GM23338 (cell line): ENCODE results near the gene MLXIPL. TPM values are rescaled to one million over a fixed set of nuclear protein-coding genes. Genes with fewer than 3 reads are reported as not detected.
"Not testable (repeated sequence)": the region's sequence is repeated elsewhere in the genome, so short reads cannot be mapped to it uniquely, and the experiment has no call there.

ENCODE experiments used
- ATAC-seq: fragments of 200-7000 bp; cut with Tn5 transposase; 3 replicates; pipeline ENCODE4 v1.9.1; 2020
- DNase-seq: peaks from one replicate; pipeline ENCODE4 v3.0.0-alpha.2; 2015; ENCODE audit warnings: low spot score
- H2AFZ ChIP-seq: fragments of 200-600 bp; sonication (generic); 2 replicates; pipeline ENCODE4 v1.8.0; 2016; ENCODE audit warnings: antibody characterized with exemption, mild to moderate bottlenecking, moderate library complexity
- H3F3A ChIP-seq: fragments of 200-600 bp; sonication (generic); replicated peaks from 2 replicates; pipeline ENCODE4 v1.8.0; 2017; ENCODE audit warnings: antibody characterized with exemption, mixed run types, low read depth
- H3K27ac ChIP-seq: fragments of 200-600 bp; sonication (generic); 2 replicates; pipeline ENCODE4 v1.6.1; 2016; ENCODE audit warnings: low read depth
- H3K27me3 ChIP-seq: fragments of 200-600 bp; sonication (generic); 2 replicates; pipeline ENCODE4 v1.8.0; 2016; ENCODE audit warnings: mild to moderate bottlenecking, mixed run types, moderate library complexity; ENCODE audit not compliant: insufficient read depth
- H3K36me3 ChIP-seq: fragments of 200-600 bp; sonication (generic); 2 replicates; pipeline ENCODE4 v1.8.0; 2016; ENCODE audit warnings: mild to moderate bottlenecking; ENCODE audit not compliant: insufficient read depth
- H3K4me1 ChIP-seq: fragments of 200-600 bp; sonication (generic); 2 replicates; pipeline ENCODE4 v1.8.0; 2016; ENCODE audit warnings: mild to moderate bottlenecking, moderate library complexity; ENCODE audit not compliant: insufficient read depth
- H3K4me2 ChIP-seq: fragments of 200-600 bp; sonication (generic); 2 replicates; pipeline ENCODE4 v1.7.1; 2017; ENCODE audit warnings: mixed run types
- H3K4me3 ChIP-seq: fragments of 200-600 bp; sonication (generic); 2 replicates; pipeline ENCODE4 v1.6.1; 2016; ENCODE audit warnings: mixed run types
- H3K79me2 ChIP-seq: fragments of 200-600 bp; sonication (generic); replicated peaks from 2 replicates; pipeline ENCODE4 v1.8.0; 2017; ENCODE audit warnings: mild to moderate bottlenecking; ENCODE audit not compliant: insufficient read depth
- H3K9me2 ChIP-seq: fragments of 200-600 bp; sonication (generic); 2 replicates; pipeline ENCODE4 v1.8.0; 2017; ENCODE audit not compliant: insufficient read depth
- H4K20me1 ChIP-seq: fragments of 200-600 bp; sonication (generic); replicated peaks from 2 replicates; pipeline ENCODE4 v1.8.0; 2017; ENCODE audit warnings: mild to moderate bottlenecking; ENCODE audit not compliant: insufficient read depth
- H3K27ac Mint-ChIP-seq: 2 replicates; pipeline ENCODE4 v1.8.0; 2020; ENCODE audit warnings: inconsistent platforms, mild to moderate bottlenecking, moderate library complexity, mixed read lengths
- H3K27me3 Mint-ChIP-seq: 3 replicates; pipeline ENCODE4 v1.8.0; 2022; ENCODE audit warnings: low read depth, mild to moderate bottlenecking, moderate library complexity, mixed read lengths, inconsistent platforms; ENCODE audit not compliant: insufficient read depth, poor library complexity
- H3K36me3 Mint-ChIP-seq: 3 replicates; pipeline ENCODE4 v1.8.0; 2021; ENCODE audit warnings: low read depth, mild to moderate bottlenecking, inconsistent platforms, moderate library complexity, mixed read lengths
- H3K4me1 Mint-ChIP-seq: 3 replicates; pipeline ENCODE4 v1.8.0; 2020; ENCODE audit warnings: mild to moderate bottlenecking, inconsistent platforms, mixed read lengths
- H3K4me3 Mint-ChIP-seq: 3 replicates; pipeline ENCODE4 v1.8.0; 2021; ENCODE audit warnings: moderate library complexity, mild to moderate bottlenecking, inconsistent platforms, mixed read lengths
- H3K9me3 Mint-ChIP-seq: 3 replicates; pipeline ENCODE4 v1.8.0; 2020; ENCODE audit warnings: moderate library complexity, mild to moderate bottlenecking, inconsistent platforms, mixed read lengths
- EZH2 ChIP-seq: fragments of 200-600 bp; sonication (generic); IDR thresholded peaks from one replicate; pipeline ENCODE4 v1.8.0; 2017; ENCODE audit warnings: antibody characterized with exemption, mild to moderate bottlenecking, low read depth; ENCODE audit not compliant: unreplicated experiment
- JUNB ChIP-seq: IDR thresholded peaks from one replicate; pipeline ENCODE4 v1.6.1; 2016; ENCODE audit warnings: antibody characterized with exemption; ENCODE audit not compliant: unreplicated experiment
- NANOG ChIP-seq: IDR thresholded peaks from 2 replicates; pipeline ENCODE4 v1.6.1; 2016; ENCODE audit warnings: antibody characterized with exemption, borderline replicate concordance
- POLR2AphosphoS5 ChIP-seq: IDR thresholded peaks from 2 replicates; pipeline ENCODE4 v1.6.1; 2016; ENCODE audit warnings: antibody characterized with exemption, low read depth
- ZNF331 ChIP-seq: fragments of 250-450 bp; sonication (Bioruptor Pico); IDR thresholded peaks from 2 replicates; pipeline ENCODE4 v1.5.0; 2020; ENCODE audit warnings: low read depth, mild to moderate bottlenecking, moderate library complexity
- polyA plus RNA-seq: library from polyadenylated mRNA; unstranded; fragments of >200 nt; fragmentation: Nextera tagmentation; extraction: Ambion mirVana; gene quantifications from 2 replicates; pipeline ENCODE4 v1.2.1, GENCODE V29; 2016
- total RNA-seq: library from RNA; depleted of rRNA; stranded (reverse); fragments of >200 nt; shearing (Covaris generic); gene quantifications from 2 replicates; pipeline ENCODE4 v1.2.3, GENCODE V29; 2014
- TF ChIP-seq, protein P1 (sequence below): fragments of 250-450 bp; sonication (Bioruptor Pico); IDR thresholded peaks from 2 replicates; pipeline ENCODE4 v1.5.0; 2020; ENCODE audit warnings: mild to moderate bottlenecking, moderate library complexity
- TF ChIP-seq, protein P2 (sequence below): IDR thresholded peaks from one replicate; pipeline ENCODE4 v1.6.1; 2018; ENCODE audit warnings: antibody characterized with exemption; ENCODE audit not compliant: unreplicated experiment

Gene MLXIPL
- total and polyA plus RNA-seq, 2 experiments from 2014 or later = 13.7 to 25.7 TPM

DNA sequence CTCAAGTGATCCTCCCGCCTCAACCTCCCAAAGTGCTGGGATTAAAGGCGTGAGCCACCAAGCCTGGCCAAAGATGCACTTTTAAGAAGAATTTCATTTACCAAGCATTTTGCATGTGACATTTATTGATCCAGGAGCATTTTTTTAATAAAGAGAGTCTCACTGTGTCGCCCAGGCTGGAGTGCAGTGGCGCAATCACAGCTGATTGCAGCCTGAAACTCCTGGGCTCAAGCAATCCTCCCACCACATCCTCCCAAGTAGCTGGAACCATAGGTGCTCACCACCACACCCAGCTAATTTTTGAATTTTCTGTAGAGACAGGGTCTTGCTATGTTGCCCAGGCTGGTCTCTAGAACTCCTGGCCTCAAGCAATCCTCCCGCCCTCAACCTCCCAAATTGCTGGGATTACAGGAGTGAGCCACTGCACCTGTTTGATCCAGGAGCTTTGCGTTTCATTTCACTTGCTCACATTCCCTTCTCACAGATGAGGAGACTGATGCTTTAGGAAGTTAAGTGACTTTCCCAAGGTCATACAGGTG, 41.6 kb downstream of the MLXIPL start (continued):
- TF ChIP-seq, protein P1, sequence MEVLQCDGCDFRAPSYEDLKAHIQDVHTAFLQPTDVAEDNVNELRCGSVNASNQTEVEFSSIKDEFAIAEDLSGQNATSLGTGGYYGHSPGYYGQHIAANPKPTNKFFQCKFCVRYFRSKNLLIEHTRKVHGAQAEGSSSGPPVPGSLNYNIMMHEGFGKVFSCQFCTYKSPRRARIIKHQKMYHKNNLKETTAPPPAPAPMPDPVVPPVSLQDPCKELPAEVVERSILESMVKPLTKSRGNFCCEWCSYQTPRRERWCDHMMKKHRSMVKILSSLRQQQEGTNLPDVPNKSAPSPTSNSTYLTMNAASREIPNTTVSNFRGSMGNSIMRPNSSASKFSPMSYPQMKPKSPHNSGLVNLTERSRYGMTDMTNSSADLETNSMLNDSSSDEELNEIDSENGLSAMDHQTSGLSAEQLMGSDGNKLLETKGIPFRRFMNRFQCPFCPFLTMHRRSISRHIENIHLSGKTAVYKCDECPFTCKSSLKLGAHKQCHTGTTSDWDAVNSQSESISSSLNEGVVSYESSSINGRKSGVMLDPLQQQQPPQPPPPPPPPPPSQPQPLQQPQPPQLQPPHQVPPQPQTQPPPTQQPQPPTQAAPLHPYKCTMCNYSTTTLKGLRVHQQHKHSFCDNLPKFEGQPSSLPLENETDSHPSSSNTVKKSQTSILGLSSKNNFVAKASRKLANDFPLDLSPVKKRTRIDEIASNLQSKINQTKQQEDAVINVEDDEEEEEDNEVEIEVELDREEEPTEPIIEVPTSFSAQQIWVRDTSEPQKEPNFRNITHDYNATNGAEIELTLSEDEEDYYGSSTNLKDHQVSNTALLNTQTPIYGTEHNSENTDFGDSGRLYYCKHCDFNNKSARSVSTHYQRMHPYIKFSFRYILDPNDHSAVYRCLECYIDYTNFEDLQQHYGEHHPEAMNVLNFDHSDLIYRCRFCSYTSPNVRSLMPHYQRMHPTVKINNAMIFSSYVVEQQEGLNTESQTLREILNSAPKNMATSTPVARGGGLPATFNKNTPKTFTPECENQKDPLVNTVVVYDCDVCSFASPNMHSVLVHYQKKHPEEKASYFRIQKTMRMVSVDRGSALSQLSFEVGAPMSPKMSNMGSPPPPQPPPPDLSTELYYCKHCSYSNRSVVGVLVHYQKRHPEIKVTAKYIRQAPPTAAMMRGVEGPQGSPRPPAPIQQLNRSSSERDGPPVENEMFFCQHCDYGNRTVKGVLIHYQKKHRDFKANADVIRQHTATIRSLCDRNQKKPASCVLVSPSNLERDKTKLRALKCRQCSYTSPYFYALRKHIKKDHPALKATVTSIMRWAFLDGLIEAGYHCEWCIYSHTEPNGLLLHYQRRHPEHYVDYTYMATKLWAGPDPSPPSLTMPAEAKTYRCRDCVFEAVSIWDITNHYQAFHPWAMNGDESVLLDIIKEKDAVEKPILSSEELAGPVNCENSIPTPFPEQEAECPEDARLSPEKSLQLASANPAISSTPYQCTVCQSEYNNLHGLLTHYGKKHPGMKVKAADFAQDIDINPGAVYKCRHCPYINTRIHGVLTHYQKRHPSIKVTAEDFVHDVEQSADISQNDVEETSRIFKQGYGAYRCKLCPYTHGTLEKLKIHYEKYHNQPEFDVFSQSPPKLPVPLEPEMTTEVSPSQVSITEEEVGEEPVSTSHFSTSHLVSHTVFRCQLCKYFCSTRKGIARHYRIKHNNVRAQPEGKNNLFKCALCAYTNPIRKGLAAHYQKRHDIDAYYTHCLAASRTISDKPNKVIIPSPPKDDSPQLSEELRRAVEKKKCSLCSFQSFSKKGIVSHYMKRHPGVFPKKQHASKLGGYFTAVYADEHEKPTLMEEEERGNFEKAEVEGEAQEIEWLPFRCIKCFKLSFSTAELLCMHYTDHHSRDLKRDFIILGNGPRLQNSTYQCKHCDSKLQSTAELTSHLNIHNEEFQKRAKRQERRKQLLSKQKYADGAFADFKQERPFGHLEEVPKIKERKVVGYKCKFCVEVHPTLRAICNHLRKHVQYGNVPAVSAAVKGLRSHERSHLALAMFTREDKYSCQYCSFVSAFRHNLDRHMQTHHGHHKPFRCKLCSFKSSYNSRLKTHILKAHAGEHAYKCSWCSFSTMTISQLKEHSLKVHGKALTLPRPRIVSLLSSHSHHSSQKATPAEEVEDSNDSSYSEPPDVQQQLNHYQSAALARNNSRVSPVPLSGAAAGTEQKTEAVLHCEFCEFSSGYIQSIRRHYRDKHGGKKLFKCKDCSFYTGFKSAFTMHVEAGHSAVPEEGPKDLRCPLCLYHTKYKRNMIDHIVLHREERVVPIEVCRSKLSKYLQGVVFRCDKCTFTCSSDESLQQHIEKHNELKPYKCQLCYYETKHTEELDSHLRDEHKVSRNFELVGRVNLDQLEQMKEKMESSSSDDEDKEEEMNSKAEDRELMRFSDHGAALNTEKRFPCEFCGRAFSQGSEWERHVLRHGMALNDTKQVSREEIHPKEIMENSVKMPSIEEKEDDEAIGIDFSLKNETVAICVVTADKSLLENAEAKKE (CRISPR knock-in tag) = no peak
- TF ChIP-seq NANOG = no peak
- TF ChIP-seq, protein P2, sequence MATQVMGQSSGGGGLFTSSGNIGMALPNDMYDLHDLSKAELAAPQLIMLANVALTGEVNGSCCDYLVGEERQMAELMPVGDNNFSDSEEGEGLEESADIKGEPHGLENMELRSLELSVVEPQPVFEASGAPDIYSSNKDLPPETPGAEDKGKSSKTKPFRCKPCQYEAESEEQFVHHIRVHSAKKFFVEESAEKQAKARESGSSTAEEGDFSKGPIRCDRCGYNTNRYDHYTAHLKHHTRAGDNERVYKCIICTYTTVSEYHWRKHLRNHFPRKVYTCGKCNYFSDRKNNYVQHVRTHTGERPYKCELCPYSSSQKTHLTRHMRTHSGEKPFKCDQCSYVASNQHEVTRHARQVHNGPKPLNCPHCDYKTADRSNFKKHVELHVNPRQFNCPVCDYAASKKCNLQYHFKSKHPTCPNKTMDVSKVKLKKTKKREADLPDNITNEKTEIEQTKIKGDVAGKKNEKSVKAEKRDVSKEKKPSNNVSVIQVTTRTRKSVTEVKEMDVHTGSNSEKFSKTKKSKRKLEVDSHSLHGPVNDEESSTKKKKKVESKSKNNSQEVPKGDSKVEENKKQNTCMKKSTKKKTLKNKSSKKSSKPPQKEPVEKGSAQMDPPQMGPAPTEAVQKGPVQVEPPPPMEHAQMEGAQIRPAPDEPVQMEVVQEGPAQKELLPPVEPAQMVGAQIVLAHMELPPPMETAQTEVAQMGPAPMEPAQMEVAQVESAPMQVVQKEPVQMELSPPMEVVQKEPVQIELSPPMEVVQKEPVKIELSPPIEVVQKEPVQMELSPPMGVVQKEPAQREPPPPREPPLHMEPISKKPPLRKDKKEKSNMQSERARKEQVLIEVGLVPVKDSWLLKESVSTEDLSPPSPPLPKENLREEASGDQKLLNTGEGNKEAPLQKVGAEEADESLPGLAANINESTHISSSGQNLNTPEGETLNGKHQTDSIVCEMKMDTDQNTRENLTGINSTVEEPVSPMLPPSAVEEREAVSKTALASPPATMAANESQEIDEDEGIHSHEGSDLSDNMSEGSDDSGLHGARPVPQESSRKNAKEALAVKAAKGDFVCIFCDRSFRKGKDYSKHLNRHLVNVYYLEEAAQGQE = no peak
- TF ChIP-seq POLR2AphosphoS5 = no peak
- TF ChIP-seq EZH2 = no peak
- TF ChIP-seq ZNF331 (CRISPR knock-in tag) = no peak
- TF ChIP-seq JUNB = no peak

GRCh38 chr7:73581006-73581405, 43.3 kb downstream of the MLXIPL start:
- not testable (repeated sequence) for DNase-seq, H2AFZ ChIP-seq, H3K4me2 ChIP-seq, H3F3A ChIP-seq, H3K36me3 Mint-ChIP-seq, ATAC-seq, H3K9me2 ChIP-seq, H3K36me3 ChIP-seq, H4K20me1 ChIP-seq, H3K9me3 Mint-ChIP-seq, H3K4me3 ChIP-seq, H3K27ac ChIP-seq, H3K4me1 ChIP-seq, H3K4me1 Mint-ChIP-seq, H3K27ac Mint-ChIP-seq, H3K4me3 Mint-ChIP-seq, H3K79me2 ChIP-seq
- H3K27me3 ChIP-seq = peaks cover 80% of the 10 kb centered on the region
- peaks cover 32% of the 10 kb centered on the region for H3K27me3 Mint-ChIP-seq
